HG02610 (cell line): ENCODE results near the gene ZNF646.

Experiments used
- ATAC-seq: cut with Tn5 transposase; IDR thresholded peaks from one replicate; pipeline ENCODE4 v1.9.1; 2021; ENCODE audit warnings: mild to moderate bottlenecking, moderate library complexity; ENCODE audit not compliant: unreplicated experiment

Gene ZNF646

DNA sequence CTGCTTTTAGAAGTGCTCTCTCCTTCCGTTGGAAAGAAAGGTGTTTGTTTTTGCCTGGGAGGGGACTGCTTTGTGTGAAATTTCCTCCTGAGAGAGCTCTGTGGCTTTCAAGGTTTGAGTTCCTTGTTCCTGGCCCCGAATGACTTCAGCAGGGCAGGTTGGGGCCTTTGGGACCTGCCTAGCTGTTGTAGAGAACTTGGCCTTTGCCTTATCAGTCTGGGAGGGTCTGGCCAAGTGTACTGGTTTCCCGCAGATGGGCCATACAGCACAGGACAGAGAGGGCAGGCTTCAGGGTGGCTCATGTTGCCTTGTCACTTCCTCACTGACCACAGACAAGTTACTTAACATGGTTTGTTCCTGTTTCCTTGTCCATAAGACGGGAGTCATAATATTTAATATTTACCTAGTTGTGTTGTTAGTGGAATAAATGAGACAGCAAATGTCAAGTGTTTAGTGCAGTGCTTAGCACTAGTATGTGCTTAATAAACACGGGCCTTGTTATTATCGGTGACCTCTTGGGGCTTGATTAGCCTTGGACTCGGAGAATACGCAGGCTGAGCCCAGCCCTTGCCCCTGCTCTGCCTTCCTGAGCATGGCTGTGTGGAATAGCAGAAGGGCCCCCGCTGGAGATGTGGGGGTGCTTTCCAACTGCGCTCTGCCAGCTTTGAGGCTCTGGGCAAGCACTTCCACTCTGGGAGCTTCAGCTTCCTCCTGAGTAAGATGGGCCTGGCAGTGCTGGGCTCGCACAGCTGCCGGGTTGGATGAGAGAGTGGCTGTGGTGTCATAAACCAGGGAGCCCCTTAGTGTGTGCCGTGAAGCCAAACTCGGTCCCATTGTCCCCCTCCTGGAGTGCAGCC, 54.7 kb downstream of the ZNF646 start:
- ATAC-seq: no peak

DNA sequence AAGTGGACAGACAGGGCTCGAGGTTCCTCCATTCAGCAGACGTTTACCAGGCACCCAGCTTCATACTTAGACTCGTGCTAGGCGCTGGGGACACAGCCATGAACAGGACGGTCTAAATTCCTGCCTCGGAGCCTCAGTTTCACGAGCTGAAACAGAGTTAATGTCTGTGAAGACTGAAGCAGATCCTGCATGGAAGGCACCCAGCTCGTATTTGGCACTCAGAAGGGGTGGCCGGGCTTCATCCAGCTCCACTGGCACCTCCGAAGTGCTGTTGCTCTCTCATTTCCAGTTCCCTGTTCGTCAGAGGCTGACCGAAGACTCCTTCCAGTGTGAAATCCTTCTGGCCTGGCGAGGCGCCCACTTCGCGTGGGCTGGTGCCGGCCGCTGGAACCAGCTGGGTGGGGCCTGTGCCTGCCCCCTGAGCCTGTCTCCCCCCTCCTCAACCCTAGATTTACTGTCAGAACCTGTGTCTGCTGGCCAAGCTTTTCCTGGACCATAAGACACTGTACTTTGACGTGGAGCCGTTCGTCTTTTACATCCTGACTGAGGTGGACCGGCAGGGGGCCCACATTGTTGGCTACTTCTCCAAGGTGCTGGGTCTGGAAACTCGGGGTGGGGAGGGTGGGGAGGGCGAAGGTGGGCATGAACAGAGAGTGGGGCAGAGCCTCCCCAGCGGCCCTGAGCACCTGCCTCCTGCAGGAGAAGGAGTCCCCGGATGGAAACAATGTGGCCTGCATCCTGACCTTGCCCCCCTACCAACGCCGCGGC, 55.5 kb downstream of the ZNF646 start:
- ATAC-seq: no peak

DNA sequence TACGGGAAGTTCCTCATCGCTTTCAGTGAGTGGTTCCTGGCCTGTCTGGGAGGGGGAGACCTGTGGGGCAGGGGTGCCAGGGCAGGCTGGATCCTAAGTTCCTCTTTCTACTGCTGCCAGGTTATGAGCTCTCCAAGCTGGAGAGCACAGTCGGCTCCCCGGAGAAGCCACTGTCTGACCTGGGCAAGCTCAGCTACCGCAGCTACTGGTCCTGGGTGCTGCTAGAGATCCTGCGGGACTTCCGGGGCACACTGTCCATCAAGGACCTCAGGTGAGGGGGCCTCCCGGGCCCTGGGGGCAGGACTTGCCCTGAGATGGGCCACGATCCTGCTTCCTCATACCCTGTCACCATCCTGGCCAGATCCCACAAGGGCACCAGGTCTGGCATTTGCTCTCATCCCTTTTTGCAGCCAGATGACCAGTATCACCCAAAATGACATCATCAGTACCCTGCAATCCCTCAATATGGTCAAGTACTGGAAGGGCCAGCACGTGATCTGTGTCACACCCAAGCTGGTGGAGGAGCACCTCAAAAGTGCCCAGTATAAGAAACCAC, 56.2 kb downstream of the ZNF646 start:
- ATAC-seq: no peak

DNA sequence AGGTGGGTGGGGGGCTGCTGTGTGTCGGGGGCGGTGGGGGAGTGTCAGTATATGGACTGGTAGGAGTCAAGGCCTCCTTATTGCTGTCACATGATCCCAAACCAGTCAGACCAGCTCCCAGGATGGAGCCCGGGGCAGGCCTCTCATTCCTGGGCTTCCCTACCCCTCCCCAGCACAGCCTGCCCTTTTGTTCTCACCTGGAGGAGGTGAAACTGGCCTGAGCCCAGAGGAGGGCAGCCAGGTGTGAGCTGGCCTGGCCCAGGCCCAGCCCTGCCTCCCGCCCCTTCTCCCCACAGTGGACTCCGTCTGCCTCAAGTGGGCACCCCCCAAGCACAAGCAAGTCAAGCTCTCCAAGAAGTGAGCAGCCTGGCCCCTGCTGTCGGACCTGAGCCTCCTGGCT, 56.7 kb downstream of the ZNF646 start:
- ATAC-seq: no peak

DNA sequence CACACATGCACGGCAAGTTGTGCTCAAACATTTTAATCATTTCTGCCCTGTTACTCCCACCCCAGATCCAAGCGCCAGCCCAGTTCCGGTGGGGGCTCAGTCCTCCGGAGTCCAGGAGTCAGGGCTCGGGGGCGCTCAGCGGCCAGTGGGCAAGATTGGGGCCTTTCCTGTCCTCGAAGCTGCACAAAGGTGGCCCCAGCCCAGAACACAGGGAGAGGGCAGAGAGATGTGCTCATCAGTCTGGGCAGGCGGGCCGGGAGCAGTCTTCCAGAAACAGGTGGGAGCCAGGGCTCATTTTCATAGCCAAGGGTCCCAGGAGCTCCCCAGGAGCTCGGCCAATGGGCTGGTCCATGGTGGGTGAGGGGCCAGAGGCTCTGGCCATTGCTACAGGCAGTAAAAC, 57.2 kb downstream of the ZNF646 start:
- no peak for ATAC-seq

DNA sequence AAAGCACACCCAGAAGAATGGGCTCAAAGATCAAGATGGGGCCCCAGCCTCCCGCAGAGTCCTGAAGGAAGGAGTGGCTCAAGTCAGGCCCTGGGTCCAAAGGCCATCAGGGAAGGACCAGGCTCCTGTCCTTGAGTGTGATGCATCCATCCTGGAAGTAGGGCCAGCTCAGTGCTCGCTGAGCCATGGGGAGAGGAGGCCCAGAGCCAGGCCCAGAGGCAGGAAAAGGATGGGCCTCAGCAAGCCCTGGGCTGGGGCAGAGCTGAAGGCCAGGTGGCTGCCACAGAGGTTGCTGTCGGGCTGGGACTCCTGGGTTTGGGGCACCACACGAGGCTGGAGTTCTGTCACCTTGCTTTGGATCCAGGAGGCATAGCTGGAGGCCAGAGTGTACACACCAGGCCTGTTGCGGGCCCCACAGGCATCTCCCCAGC, 57.6 kb downstream of the ZNF646 start:
- ATAC-seq: no peak

DNA sequence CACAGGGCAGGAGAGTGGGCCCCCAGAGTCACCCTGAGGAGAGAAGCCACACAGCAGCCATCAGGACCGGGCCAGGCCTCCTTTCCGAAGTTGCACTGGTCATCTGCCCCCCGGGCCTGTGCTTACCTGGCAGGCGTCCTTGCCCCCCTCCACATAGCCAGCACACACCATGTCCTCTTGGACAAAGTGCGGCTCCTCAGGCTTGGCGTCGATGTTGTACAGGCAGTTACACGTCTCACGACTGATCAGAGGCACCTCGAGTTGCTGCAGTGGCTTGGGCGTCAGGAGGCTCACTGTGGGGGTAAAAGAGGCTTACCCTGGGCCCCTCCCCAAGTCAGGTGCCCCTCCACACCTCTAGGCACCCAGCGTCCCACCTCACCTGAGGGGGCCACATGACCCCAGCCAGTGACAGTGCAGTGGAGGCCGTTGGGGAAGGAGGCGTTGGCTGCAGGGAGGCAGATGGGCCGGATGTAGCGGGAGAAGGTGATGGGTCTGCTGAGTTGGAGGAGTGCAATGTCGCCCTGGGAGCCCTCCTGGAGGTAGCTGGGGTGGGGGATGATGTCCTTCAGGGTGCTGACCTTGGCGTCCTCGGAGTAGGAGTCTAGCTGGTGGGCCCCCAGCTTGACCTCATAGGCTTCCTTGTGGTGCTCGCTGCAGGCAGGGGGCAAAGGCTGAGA, 58.2 kb downstream of the ZNF646 start:
- ATAC-seq: no peak

DNA sequence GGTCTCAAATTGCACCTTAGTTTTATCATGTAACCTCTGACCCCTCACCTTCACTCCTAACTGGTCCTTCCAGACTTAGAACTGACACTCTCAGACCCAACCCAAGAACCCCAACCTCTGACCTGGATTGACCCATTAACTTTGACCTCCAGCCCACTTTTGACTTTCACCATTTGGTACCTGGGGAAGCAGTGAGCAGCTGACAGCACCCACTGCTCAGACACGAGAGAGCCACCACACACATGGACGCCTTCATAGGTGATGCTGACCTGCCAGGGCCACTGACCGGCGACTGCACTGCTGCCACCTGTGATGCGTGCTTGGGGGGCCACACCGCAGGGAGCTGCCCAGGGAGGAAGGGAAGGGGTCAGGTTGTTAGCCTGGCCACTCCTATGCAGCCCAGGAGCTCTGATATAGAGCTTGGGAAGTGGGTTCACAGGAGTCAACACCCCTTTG, 58.9 kb downstream of the ZNF646 start:
- no peak for ATAC-seq
